CD14-positive monocyte (primary cell): Measurements from ENCODE around the gene ACMSD. TPM values are rescaled to one million over a fixed set of nuclear protein-coding genes. Genes with fewer than 3 reads are reported as not detected.

ENCODE experiments used
- DNase-seq, 3 donors: peaks; one replicate each; pipeline ENCODE4 v3.0.0-alpha.2; 2011 to 2022
- H2AFZ ChIP-seq: 2 replicates; pipeline ENCODE4 v1.6.0; 2012; ENCODE audit warnings: mild to moderate bottlenecking, low read depth, low read length, inconsistent platforms; ENCODE audit not compliant: insufficient read depth, poor library complexity, severe bottlenecking
- H3K27ac ChIP-seq, 2 donors: 1 replicate in 1 of 2; 2 replicates in 1 of 2; pipeline ENCODE4 v1.5.1; 2012 to 2013; ENCODE audit warnings: low read length in 2 of 2, control low read depth in 1 of 2, inconsistent platforms in 1 of 2, low read depth in 1 of 2, mild to moderate bottlenecking in 1 of 2
- H3K27me3 ChIP-seq, 2 donors: one replicate each; pipeline versions ENCODE4 v1.6.0 to v1.6.1; 2011 to 2013; ENCODE audit warnings: low read length in 2 of 2; ENCODE audit not compliant: control insufficient read depth in 2 of 2, insufficient read depth in 2 of 2
- H3K36me3 ChIP-seq, 2 donors: replicated peaks in 1 of 2; 1 replicate in 1 of 2; 2 replicates in 1 of 2; pipeline versions ENCODE4 v1.5.1 to v1.6.1; 2012 to 2013; ENCODE audit warnings: low read length in 2 of 2, control low read depth in 1 of 2, inconsistent platforms in 1 of 2, mild to moderate bottlenecking in 1 of 2; ENCODE audit not compliant: insufficient read depth in 2 of 2, control insufficient read depth in 1 of 2
- H3K4me1 ChIP-seq, 2 donors: 1 replicate in 1 of 2; 2 replicates in 1 of 2; pipeline versions ENCODE4 v1.5.1 to v1.6.1; 2012 to 2013; ENCODE audit warnings: low read length in 2 of 2, control low read depth in 1 of 2, inconsistent platforms in 1 of 2, mild to moderate bottlenecking in 1 of 2, moderate library complexity in 1 of 2; ENCODE audit not compliant: insufficient read depth in 2 of 2, control insufficient read depth in 1 of 2
- H3K4me2 ChIP-seq: replicated peaks from 2 replicates; pipeline ENCODE3; 2012; ENCODE audit warnings: low read length, moderate library complexity, mild to moderate bottlenecking; ENCODE audit not compliant: poor library complexity, severe bottlenecking; ENCODE audit errors: extremely low read depth
- H3K4me3 ChIP-seq, 3 experiments: fragments of 200-600 bp in 1 of 3; sonication (generic) in 1 of 3; replicated peaks in 1 of 3; 1 replicate in 2 of 3; 2 replicates in 1 of 3; pipeline ENCODE4 v1.5.1; 2011 to 2013; ENCODE audit warnings: low read length in 3 of 3, mild to moderate bottlenecking in 3 of 3, control low read depth in 2 of 3, low read depth in 2 of 3, inconsistent platforms in 1 of 3, moderate library complexity in 1 of 3
- H3K79me2 ChIP-seq: 2 replicates; pipeline ENCODE4 v1.6.0; 2012; ENCODE audit warnings: mild to moderate bottlenecking, control low read depth, inconsistent platforms, low read length, moderate library complexity; ENCODE audit not compliant: insufficient read depth
- H3K9ac ChIP-seq: 2 replicates; pipeline ENCODE4 v1.6.0; 2017; ENCODE audit warnings: low read length, mild to moderate bottlenecking; ENCODE audit not compliant: insufficient read depth, poor library complexity, severe bottlenecking
- H3K9me3 ChIP-seq, 2 donors: replicated peaks in 1 of 2; 1 replicate in 1 of 2; 2 replicates in 1 of 2; pipeline versions ENCODE4 v1.5.1 to v1.6.1; 2012 to 2013; ENCODE audit warnings: low read length in 2 of 2, control low read depth in 1 of 2; ENCODE audit not compliant: control insufficient read depth in 1 of 2, insufficient read depth in 1 of 2
- H4K20me1 ChIP-seq: 2 replicates; pipeline ENCODE4 v1.6.0; 2012; ENCODE audit warnings: mild to moderate bottlenecking, low read length, control low read depth, moderate library complexity; ENCODE audit not compliant: insufficient read depth
- H3K27ac Mint-ChIP-seq, 7 donors: one replicate each; pipeline ENCODE4 v1.8.0; 2020; ENCODE audit warnings: mild to moderate bottlenecking in 7 of 7, mixed read lengths in 7 of 7, moderate library complexity in 6 of 7, inconsistent platforms in 2 of 7
- H3K27me3 Mint-ChIP-seq, 3 donors: one replicate each; pipeline ENCODE4 v1.8.0; 2021 to 2022; ENCODE audit warnings: low read depth in 3 of 3, mild to moderate bottlenecking in 3 of 3, mixed read lengths in 3 of 3, moderate library complexity in 3 of 3, inconsistent platforms in 1 of 3
- H3K36me3 Mint-ChIP-seq, 2 donors: one replicate each; pipeline ENCODE4 v1.8.0; 2020; ENCODE audit warnings: mixed read lengths in 2 of 2, inconsistent platforms in 1 of 2, mild to moderate bottlenecking in 1 of 2
- H3K4me1 Mint-ChIP-seq: one replicate; pipeline ENCODE4 v1.8.0; 2020; ENCODE audit warnings: mild to moderate bottlenecking, mixed read lengths
- H3K4me3 Mint-ChIP-seq, 2 donors: one replicate each; pipeline ENCODE4 v1.8.0; 2020; ENCODE audit warnings: mild to moderate bottlenecking in 2 of 2, mixed read lengths in 2 of 2, moderate library complexity in 1 of 2
- H3K9me3 Mint-ChIP-seq, 7 donors: one replicate each; pipeline ENCODE4 v1.8.0; 2020 to 2022; ENCODE audit warnings: mixed read lengths in 7 of 7, mild to moderate bottlenecking in 6 of 7, moderate library complexity in 6 of 7, inconsistent platforms in 2 of 7
- WGBS: methylation state at CpG from one replicate; pipeline ENCODE4 v1.1.5; 2013; ENCODE audit warnings: missing lambda C conversion rate; ENCODE audit not compliant: insufficient coverage; 5-methylcytosine and 5-hydroxymethylcytosine counted together
- intact Hi-C, 2 donors: fragments of 100-400 bp; cut with micrococcal nuclease; formaldehyde crosslinking; loops; one replicate each; pipeline versions ENCODE4 v1.15.0 to v1.15.1; 2023
- polyA plus RNA-seq, 3 donors: library from polyadenylated mRNA; depleted of rRNA in 1 of 3; unstranded in 2 of 3; stranded (reverse) in 1 of 3; fragments of 300-500 nt in 2 of 3; fragments of >200 nt in 1 of 3; fragmentation: Illumina TruSeq in 2 of 3; gene quantifications; 1 replicate in 2 of 3; 2 replicates in 1 of 3; pipeline ENCODE4 v1.2.3, GENCODE V29; 2012 to 2021
- TF ChIP-seq, protein P1 (sequence below): fragments of 200-600 bp; IDR thresholded peaks from one replicate; pipeline ENCODE4 v1.8.0; 2022; ENCODE audit warnings: antibody characterized with exemption, mild to moderate bottlenecking

The ACMSD gene
- polyA plus RNA-seq, 3 donors: not detected

DNA sequence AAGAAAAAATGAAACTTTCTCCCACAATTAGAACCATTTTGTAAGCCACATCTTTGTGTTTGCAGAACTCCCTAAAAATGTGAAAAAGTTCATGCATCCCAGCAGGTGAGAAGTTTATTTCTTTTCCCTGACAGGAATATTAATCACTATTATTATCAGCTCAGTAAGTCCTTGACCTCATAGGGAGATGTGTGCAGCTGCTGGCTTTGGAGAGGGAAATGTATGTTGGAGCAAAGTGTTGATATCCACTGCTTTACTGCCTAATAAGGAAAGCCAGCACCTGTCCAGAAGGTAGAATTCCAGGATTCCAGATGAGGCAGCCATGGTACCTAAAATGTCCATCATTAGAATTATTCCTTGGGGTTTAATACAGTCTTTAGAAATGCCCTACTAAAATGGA is 44.4 kb downstream of the ACMSD start:
- no peak for DNase-seq
- Histone ChIP-seq H3K9me3 (peaks cover 0 to 4% of the 10 kb centered on the region in 2 donors), H3K4me3 (no peak overlapping the region), H2AFZ (no peak overlapping the region), H3K9ac (no peak overlapping the region), H4K20me1 (no peaks in the 10 kb centered on the region), H3K27ac (no peak overlapping the region), H3K36me3 (no peaks in the 10 kb centered on the region), H3K4me2 (no peak overlapping the region), H3K79me2 (no peaks in the 10 kb centered on the region), H3K27me3 (no peaks in the 10 kb centered on the region), H3K4me1 (no peaks in the 10 kb centered on the region)
- no peak overlapping the region for H3K27ac Mint-ChIP-seq
- peaks cover 7% of the 10 kb centered on the region for H3K4me1 Mint-ChIP-seq
- intact Hi-C loops: no loop called here
- no peaks in the 10 kb centered on the region for H3K36me3 Mint-ChIP-seq
- H3K27me3 Mint-ChIP-seq: peaks cover 0 to 2% (median 0%) of the 10 kb centered on the region in 3 donors
- no peak overlapping the region for H3K4me3 Mint-ChIP-seq
- TF ChIP-seq, protein P1, sequence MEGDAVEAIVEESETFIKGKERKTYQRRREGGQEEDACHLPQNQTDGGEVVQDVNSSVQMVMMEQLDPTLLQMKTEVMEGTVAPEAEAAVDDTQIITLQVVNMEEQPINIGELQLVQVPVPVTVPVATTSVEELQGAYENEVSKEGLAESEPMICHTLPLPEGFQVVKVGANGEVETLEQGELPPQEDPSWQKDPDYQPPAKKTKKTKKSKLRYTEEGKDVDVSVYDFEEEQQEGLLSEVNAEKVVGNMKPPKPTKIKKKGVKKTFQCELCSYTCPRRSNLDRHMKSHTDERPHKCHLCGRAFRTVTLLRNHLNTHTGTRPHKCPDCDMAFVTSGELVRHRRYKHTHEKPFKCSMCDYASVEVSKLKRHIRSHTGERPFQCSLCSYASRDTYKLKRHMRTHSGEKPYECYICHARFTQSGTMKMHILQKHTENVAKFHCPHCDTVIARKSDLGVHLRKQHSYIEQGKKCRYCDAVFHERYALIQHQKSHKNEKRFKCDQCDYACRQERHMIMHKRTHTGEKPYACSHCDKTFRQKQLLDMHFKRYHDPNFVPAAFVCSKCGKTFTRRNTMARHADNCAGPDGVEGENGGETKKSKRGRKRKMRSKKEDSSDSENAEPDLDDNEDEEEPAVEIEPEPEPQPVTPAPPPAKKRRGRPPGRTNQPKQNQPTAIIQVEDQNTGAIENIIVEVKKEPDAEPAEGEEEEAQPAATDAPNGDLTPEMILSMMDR: no peak
- H3K9me3 Mint-ChIP-seq: peaks cover 1 to 13% (median 5%) of the 10 kb centered on the region in 7 donors

DNA sequence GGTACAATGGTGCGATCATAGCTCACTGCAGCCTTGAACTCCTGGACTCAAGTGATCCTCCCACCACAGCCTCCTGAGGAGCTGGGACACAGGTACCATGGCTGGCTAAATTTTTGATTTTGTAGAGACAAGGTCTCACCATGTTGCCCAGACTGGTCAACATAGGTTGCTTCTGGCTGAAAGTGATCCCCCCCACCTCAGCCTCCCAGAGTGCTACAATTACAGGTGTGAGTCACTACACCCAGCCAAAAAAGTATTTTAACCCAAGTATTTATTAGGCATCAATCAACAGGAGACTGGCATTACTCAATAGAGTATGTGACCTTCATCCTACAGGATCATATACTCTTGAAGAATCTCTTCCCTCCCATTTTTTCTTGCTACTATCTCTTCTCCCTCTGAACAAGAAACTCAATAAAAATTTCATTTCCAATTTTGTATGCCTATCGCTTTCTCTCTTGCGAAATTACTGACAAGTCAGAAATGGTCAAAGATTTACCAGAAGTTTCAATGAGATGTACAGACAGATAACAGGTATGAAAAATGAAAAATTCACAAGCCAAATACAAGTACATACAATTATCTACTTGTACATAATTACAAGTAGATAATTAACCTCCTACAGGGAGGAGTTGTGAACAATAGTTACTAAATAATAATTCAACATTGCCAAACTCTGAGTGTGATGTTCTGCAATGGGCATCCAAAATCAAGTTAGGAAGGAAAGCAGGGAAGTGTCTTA is 45.3 kb downstream of the ACMSD start:
- DNase-seq: no peak
- intact Hi-C loops: no loop called here
- TF ChIP-seq, protein P1: no peak
- H3K9me3 ChIP-seq: no peaks in the 10 kb centered on the region
- H4K20me1 ChIP-seq: no peaks in the 10 kb centered on the region
- no peak overlapping the region for H3K4me3 ChIP-seq
- Mint-ChIP-seq H3K27ac (no peak overlapping the region), H3K36me3 (no peaks in the 10 kb centered on the region), H3K4me1 (peaks cover 7% of the 10 kb centered on the region), H3K9me3 (peaks cover 0 to 9% (median 5%) of the 10 kb centered on the region in 7 donors), H3K27me3 (peaks cover 0 to 2% (median 0%) of the 10 kb centered on the region in 3 donors), H3K4me3 (no peak overlapping the region)
- no peak overlapping the region for H3K27ac ChIP-seq
- no peaks in the 10 kb centered on the region for H3K36me3 ChIP-seq
- H3K4me2 ChIP-seq: no peak overlapping the region
- no peak overlapping the region for H2AFZ ChIP-seq
- no peaks in the 10 kb centered on the region for H3K79me2 ChIP-seq
- no peak overlapping the region for H3K9ac ChIP-seq
- WGBS: 88% methylated on average over 1 of the region's 3 CpGs
- no peaks in the 10 kb centered on the region for H3K27me3 ChIP-seq
- no peaks in the 10 kb centered on the region for H3K4me1 ChIP-seq
